ENCODE results near the gene SIMC1.
"Not testable (repeated sequence)": the region's sequence is repeated elsewhere in the genome, so short reads cannot be mapped to it uniquely, and the experiment has no call there.

- not testable (repeated sequence) for TF ChIP-seq CTCF (conservative IDR thresholded peaks at IDR 0.05; ENCODE audit: low read depth, low read length); EZH2 (IDR thresholded peaks at IDR 0.05; ENCODE audit: low read length, unreplicated experiment)
These were observed 6.8 kb downstream of the SIMC1 start for GRCh38 chr5:176245074-176245473.

Measured in PC-3 (cell line).